Bronchial epithelial cell (primary cell): ENCODE data around the gene TMC3. TPM values are rescaled to one million over a fixed set of nuclear protein-coding genes. Genes with fewer than 3 reads are reported as not detected.
A peak's percentile ranks its signal among the peaks of the same experiment; 100 is the strongest.

Experiments used
- DNase-seq: peaks from one replicate; pipeline ENCODE4 v3.0.0-alpha.2; 2010; ENCODE audit warnings: low read depth
- FAIRE-seq: peaks from 2 replicates; lab custom pipeline; 2011; peaks lifted over from hg19 to GRCh38; lab: Jason Lieb, UNC
- H3K27me3 ChIP-seq: 2 replicates; pipeline ENCODE4 v1.5.1; 2011; ENCODE audit warnings: low read length; ENCODE audit not compliant: control insufficient read depth, insufficient read depth
- H3K36me3 ChIP-seq: 2 replicates; pipeline ENCODE4 v1.5.1; 2011; ENCODE audit warnings: low read length; ENCODE audit not compliant: control insufficient read depth, insufficient read depth
- H3K4me3 ChIP-seq: 2 replicates; pipeline ENCODE4 v1.5.1; 2011; ENCODE audit warnings: mild to moderate bottlenecking, low read depth, low read length, control low read depth
- total RNA-seq: library from RNA; depleted of rRNA; stranded (reverse); fragments of >200 nt; gene quantifications from 2 replicates; pipeline ENCODE4 v1.2.1, GENCODE V29; 2014
- TF ChIP-seq, protein P1 (sequence below): IDR thresholded peaks from 2 replicates; pipeline ENCODE4 v1.5.1; 2011; ENCODE audit warnings: mild to moderate bottlenecking, moderate library complexity, low read length, control low read depth, inconsistent platforms; ENCODE audit not compliant: insufficient read depth, severe bottlenecking

TMC3 gene
- total RNA-seq, 1 donor from 2014 or later = not detected

DNA sequence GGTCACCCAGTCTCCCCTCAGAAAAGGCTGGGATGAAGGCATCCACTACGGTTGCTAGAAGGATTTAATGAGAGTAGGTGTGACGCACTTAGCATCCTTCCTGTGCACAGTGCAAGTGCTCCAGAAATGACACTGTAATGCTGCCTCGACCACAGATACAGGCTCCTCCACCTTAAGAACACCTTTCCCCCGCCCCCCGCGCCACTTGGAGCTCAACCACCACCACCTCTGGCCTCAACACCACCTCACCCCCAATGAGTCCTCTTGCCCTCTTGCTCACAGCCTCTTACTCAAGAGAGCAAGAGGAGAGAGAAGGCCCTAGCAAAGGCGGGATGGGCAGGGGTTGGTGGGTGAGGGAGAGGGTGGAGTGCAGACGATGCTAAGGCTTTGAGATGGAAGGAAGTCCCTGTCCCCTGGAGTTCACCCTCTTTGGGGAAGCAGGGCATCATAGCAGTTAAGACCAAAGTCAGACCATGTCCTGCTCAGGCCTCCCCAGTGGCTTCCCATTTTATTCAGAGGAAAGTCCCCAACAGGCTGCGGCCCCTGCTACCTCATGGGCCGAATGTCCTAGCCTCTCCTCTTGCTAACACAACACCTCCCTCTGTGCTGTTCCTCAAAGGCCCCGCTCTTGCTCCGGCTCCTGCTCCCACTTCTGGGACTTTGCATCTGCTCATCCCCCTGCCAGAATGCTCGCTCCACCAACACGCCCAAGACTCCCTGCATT is 58.4 kb downstream of the TMC3 start:
- DNase-seq (no peak), FAIRE-seq (no peak)
- TF ChIP-seq, protein P1, sequence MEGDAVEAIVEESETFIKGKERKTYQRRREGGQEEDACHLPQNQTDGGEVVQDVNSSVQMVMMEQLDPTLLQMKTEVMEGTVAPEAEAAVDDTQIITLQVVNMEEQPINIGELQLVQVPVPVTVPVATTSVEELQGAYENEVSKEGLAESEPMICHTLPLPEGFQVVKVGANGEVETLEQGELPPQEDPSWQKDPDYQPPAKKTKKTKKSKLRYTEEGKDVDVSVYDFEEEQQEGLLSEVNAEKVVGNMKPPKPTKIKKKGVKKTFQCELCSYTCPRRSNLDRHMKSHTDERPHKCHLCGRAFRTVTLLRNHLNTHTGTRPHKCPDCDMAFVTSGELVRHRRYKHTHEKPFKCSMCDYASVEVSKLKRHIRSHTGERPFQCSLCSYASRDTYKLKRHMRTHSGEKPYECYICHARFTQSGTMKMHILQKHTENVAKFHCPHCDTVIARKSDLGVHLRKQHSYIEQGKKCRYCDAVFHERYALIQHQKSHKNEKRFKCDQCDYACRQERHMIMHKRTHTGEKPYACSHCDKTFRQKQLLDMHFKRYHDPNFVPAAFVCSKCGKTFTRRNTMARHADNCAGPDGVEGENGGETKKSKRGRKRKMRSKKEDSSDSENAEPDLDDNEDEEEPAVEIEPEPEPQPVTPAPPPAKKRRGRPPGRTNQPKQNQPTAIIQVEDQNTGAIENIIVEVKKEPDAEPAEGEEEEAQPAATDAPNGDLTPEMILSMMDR = no peak
- H3K4me3 ChIP-seq = no peak overlapping the region
- H3K27me3 ChIP-seq = no peaks in the 10 kb centered on the region
- peaks cover 42% of the 10 kb centered on the region for H3K36me3 ChIP-seq

DNA sequence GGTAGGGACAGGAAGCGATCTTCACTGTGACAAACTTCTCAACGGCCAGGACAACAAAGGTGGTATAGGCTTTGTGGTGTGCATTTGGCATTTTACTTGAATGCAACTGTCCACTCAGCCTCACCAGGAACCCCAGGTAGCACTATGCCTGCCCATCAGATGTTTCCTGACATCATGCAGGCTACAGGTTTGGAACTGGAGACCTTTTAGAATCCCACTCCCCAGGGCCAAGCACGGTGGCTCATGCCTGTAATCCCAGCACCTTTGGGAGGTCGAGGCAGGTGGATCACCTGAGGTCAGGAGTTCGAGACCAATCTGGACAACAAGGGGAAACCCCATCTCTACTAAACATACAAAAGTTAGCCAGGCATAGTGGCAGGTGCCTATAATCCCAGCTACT is 59.6 kb downstream of the TMC3 start:
- H3K36me3 ChIP-seq = peaks cover 34% of the 10 kb centered on the region
- DNase-seq = no peak
- TF ChIP-seq, protein P1 = no peak
- no peak overlapping the region for H3K4me3 ChIP-seq
- FAIRE-seq = no peak
- no peaks in the 10 kb centered on the region for H3K27me3 ChIP-seq

DNA sequence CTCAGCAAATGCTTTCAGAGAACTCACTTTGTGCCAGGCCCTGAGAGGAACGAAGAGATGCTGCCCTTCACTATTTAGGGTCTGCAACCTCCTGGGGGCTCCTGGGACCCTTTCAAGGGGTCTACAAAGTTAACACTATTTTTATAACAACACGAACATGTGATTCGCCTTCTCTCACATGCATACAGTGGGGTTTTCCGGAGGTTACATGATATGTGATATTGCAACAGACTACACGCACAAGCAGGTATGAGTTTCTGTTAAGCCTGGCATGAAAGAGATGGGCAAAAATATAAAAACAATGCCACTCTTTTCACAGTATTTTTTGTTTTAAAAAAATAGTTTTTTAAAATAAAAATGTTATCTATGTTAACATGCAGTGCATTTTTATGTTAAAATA is 60.3 kb downstream of the TMC3 start:
- peaks cover 28% of the 10 kb centered on the region for H3K36me3 ChIP-seq

GRCh38 chr15:81312790-81313543 is 61.0 kb downstream of the TMC3 start:
- Histone ChIP-seq H3K27me3 (no peaks in the 10 kb centered on the region), H3K4me3 (no peak overlapping the region), H3K36me3 (peaks cover 23% of the 10 kb centered on the region)
- peak; percentile 100 for FAIRE-seq
- TF ChIP-seq, protein P1 = no peak
- DNase-seq = peak; percentile 99

More for the DNA sequence above, 60.3 kb downstream of the TMC3 start:
- TF ChIP-seq, protein P1 = no peak
- H3K4me3 ChIP-seq = no peak overlapping the region
- FAIRE-seq = no peak
- DNase-seq = peak; percentile 80
- no peaks in the 10 kb centered on the region for H3K27me3 ChIP-seq

GRCh38 chr15:81311752-81312464 is 62.1 kb downstream of the TMC3 start:
- DNase-seq (no peak), FAIRE-seq (no peak)
- H3K4me3 ChIP-seq = no peak overlapping the region
- peaks cover 17% of the 10 kb centered on the region for H3K36me3 ChIP-seq
- no peaks in the 10 kb centered on the region for H3K27me3 ChIP-seq
- TF ChIP-seq, protein P1 = no peak
